ENCODE results near the gene ADAM19. TPM values are rescaled to one million over a fixed set of nuclear protein-coding genes. Genes with fewer than 3 reads are reported as not detected.

The ADAM19 gene
- total RNA-seq, 1 donor from 2014 or later: 64.5 TPM

GRCh38 chr5:157596487-157596886 is 20.9 kb upstream of the ADAM19 start:
- H3K27me3 Mint-ChIP-seq (ENCODE audit: unreplicated experiment): no peaks in the 10 kb centered on the region
- no peak for DNase-seq (ENCODE audit: extremely low spot score, unreplicated experiment)
- no peak overlapping the region for H3K4me3 Mint-ChIP-seq (ENCODE audit: unreplicated experiment)
- no peak for TF ChIP-seq CTCF (IDR thresholded peaks at IDR 0.05)
- H3K9me3 Mint-ChIP-seq (ENCODE audit: unreplicated experiment): no peaks in the 10 kb centered on the region
- no peak overlapping the region for H3K27ac Mint-ChIP-seq (ENCODE audit: unreplicated experiment)
- peaks cover 16% of the 10 kb centered on the region for H3K4me1 Mint-ChIP-seq (ENCODE audit: unreplicated experiment)
- H3K36me3 Mint-ChIP-seq (ENCODE audit: unreplicated experiment): no peaks in the 10 kb centered on the region

GRCh38 chr5:157594675-157595459 is 19.3 kb upstream of the ADAM19 start:
- no peak overlapping the region for H3K4me3 Mint-ChIP-seq (ENCODE audit: unreplicated experiment)
- no peaks in the 10 kb centered on the region for H3K36me3 Mint-ChIP-seq (ENCODE audit: unreplicated experiment)
- no peak for DNase-seq (ENCODE audit: extremely low spot score, unreplicated experiment)
- no peaks in the 10 kb centered on the region for H3K9me3 Mint-ChIP-seq (ENCODE audit: unreplicated experiment)
- no peak for TF ChIP-seq CTCF (IDR thresholded peaks at IDR 0.05)
- H3K27me3 Mint-ChIP-seq (ENCODE audit: unreplicated experiment): no peaks in the 10 kb centered on the region
- peaks cover 24% of the 10 kb centered on the region for H3K4me1 Mint-ChIP-seq (ENCODE audit: unreplicated experiment)
- H3K27ac Mint-ChIP-seq (ENCODE audit: unreplicated experiment): no peak overlapping the region

- Mint-ChIP-seq H3K4me1 (ENCODE audit: unreplicated experiment) (peaks cover 24% of the 10 kb centered on the region), H3K36me3 (ENCODE audit: unreplicated experiment) (no peaks in the 10 kb centered on the region), H3K27me3 (ENCODE audit: unreplicated experiment) (no peaks in the 10 kb centered on the region), H3K9me3 (ENCODE audit: unreplicated experiment) (no peaks in the 10 kb centered on the region), H3K27ac (ENCODE audit: unreplicated experiment) (no peak overlapping the region), H3K4me3 (ENCODE audit: unreplicated experiment) (no peak overlapping the region)
- TF ChIP-seq CTCF (IDR thresholded peaks at IDR 0.05): no peak
- DNase-seq (ENCODE audit: extremely low spot score, unreplicated experiment): no peak
These were observed 18.7 kb upstream of the ADAM19 start for GRCh38 chr5:157594257-157594656.

GRCh38 chr5:157593052-157593757 is 17.6 kb upstream of the ADAM19 start:
- Mint-ChIP-seq H3K9me3 (ENCODE audit: unreplicated experiment) (no peaks in the 10 kb centered on the region), H3K27ac (ENCODE audit: unreplicated experiment) (no peak overlapping the region), H3K27me3 (ENCODE audit: unreplicated experiment) (no peaks in the 10 kb centered on the region), H3K4me1 (ENCODE audit: unreplicated experiment) (peaks cover 24% of the 10 kb centered on the region), H3K36me3 (ENCODE audit: unreplicated experiment) (no peaks in the 10 kb centered on the region), H3K4me3 (ENCODE audit: unreplicated experiment) (no peak overlapping the region)
- TF ChIP-seq CTCF (IDR thresholded peaks at IDR 0.05): no peak
- DNase-seq (ENCODE audit: extremely low spot score, unreplicated experiment): no peak

- no peak for TF ChIP-seq CTCF (IDR thresholded peaks at IDR 0.05)
- no peak overlapping the region for H3K27ac Mint-ChIP-seq (ENCODE audit: unreplicated experiment)
- no peak for DNase-seq (ENCODE audit: extremely low spot score, unreplicated experiment)
- H3K9me3 Mint-ChIP-seq (ENCODE audit: unreplicated experiment): no peaks in the 10 kb centered on the region
- peaks cover 24% of the 10 kb centered on the region for H3K4me1 Mint-ChIP-seq (ENCODE audit: unreplicated experiment)
- no peaks in the 10 kb centered on the region for H3K36me3 Mint-ChIP-seq (ENCODE audit: unreplicated experiment)
- no peak overlapping the region for H3K4me3 Mint-ChIP-seq (ENCODE audit: unreplicated experiment)
- H3K27me3 Mint-ChIP-seq (ENCODE audit: unreplicated experiment): no peaks in the 10 kb centered on the region
These were observed 17.0 kb upstream of the ADAM19 start for GRCh38 chr5:157592594-157592993.

Data from osteocyte (in vitro differentiated cells).